WTC11 (cell line): ENCODE data around the gene CXCL3. TPM values are rescaled to one million over a fixed set of nuclear protein-coding genes. Genes with fewer than 3 reads are reported as not detected.

Experiments
- ATAC-seq: fragments of 200-7000 bp; cut with Tn5 transposase; 2 replicates; pipeline ENCODE4 v1.10.0; 2021; ENCODE audit warnings: mild to moderate bottlenecking, moderate library complexity
- CTCF ChIA-PET: fragments of 300-600 bp; sonication (Branson Sonifier 250); formaldehyde crosslinking; loops from one replicate; lab custom pipeline; 2021; ENCODE audit warnings: antibody characterized with exemption; lab: Charles Lee
- POLR2A ChIA-PET: fragments of 350-600 bp; sonication (Branson Sonifier 250); formaldehyde crosslinking; loops from one replicate; lab custom pipeline; 2021; ENCODE audit warnings: antibody characterized with exemption; lab: Charles Lee
- DNase-seq: peaks from one replicate; pipeline ENCODE4 v3.0.0; 2021; ENCODE audit warnings: low spot score
- H3K27ac Mint-ChIP-seq: 2 replicates; pipeline ENCODE4 v1.8.0; 2021; ENCODE audit warnings: mixed read lengths
- H3K27me3 Mint-ChIP-seq: 2 replicates; pipeline ENCODE4 v1.8.0; 2021; ENCODE audit warnings: low read depth, mild to moderate bottlenecking, moderate library complexity, mixed read lengths
- H3K36me3 Mint-ChIP-seq: 2 replicates; pipeline ENCODE4 v1.8.0; 2021; ENCODE audit warnings: mixed read lengths
- H3K4me1 Mint-ChIP-seq: 2 replicates; pipeline ENCODE4 v1.8.0; 2022; ENCODE audit warnings: mixed read lengths
- H3K4me3 Mint-ChIP-seq: 2 replicates; pipeline ENCODE4 v1.8.0; 2021; ENCODE audit warnings: mild to moderate bottlenecking, moderate library complexity, mixed read lengths
- H3K9me3 Mint-ChIP-seq: 2 replicates; pipeline ENCODE4 v1.8.0; 2021; ENCODE audit warnings: mixed read lengths
- AFF4 ChIP-seq: sonication (generic); formaldehyde crosslinking; IDR thresholded peaks from 2 replicates; pipeline ENCODE4 v1.8.1; 2023; ENCODE audit warnings: mild to moderate bottlenecking, missing genetic modification reagents, borderline replicate concordance
- CDX4 ChIP-seq: fragments of 250-450 bp; sonication (Bioruptor Pico); IDR thresholded peaks from 2 replicates; pipeline ENCODE4 v1.9.0; 2021; ENCODE audit warnings: moderate library complexity, mild to moderate bottlenecking, inconsistent platforms, borderline replicate concordance
- CREM ChIP-seq: sonication (generic); formaldehyde crosslinking; IDR thresholded peaks from 2 replicates; pipeline ENCODE4 v1.8.1; 2022; ENCODE audit warnings: mild to moderate bottlenecking, missing genetic modification reagents, moderate library complexity
- CTCF ChIP-seq: fragments of 200-600 bp; IDR thresholded peaks from 2 replicates; pipeline ENCODE4 v1.8.0; 2022; ENCODE audit warnings: antibody characterized with exemption
- FOXK1 ChIP-seq: sonication (generic); formaldehyde crosslinking; IDR thresholded peaks from 2 replicates; pipeline ENCODE4 v1.8.0; 2022; ENCODE audit warnings: mild to moderate bottlenecking, moderate library complexity, missing genetic modification reagents
- GTF2I ChIP-seq: fragments of 250-450 bp; sonication (Bioruptor Pico); conservative IDR thresholded peaks from 2 replicates; pipeline ENCODE4 v1.4.0; 2021; ENCODE audit warnings: mild to moderate bottlenecking
- HMGXB4 ChIP-seq: sonication (generic); formaldehyde crosslinking; IDR thresholded peaks from 2 replicates; pipeline ENCODE4 v1.8.1; 2023; ENCODE audit warnings: mild to moderate bottlenecking, moderate library complexity, missing genetic modification reagents
- JAZF1 ChIP-seq: fragments of 250-450 bp; sonication (Bioruptor Pico); IDR thresholded peaks from 2 replicates; pipeline ENCODE4 v1.9.0; 2021; ENCODE audit warnings: moderate library complexity, mild to moderate bottlenecking, inconsistent platforms
- KAT7 ChIP-seq: sonication (generic); formaldehyde crosslinking; IDR thresholded peaks from 2 replicates; pipeline ENCODE4 v1.8.1; 2023; ENCODE audit warnings: missing genetic modification reagents, mild to moderate bottlenecking, borderline replicate concordance
- NFATC4 ChIP-seq: fragments of 250-450 bp; sonication (Bioruptor Pico); IDR thresholded peaks from 2 replicates; pipeline ENCODE4 v1.9.0; 2021; ENCODE audit warnings: mild to moderate bottlenecking
- NFYB ChIP-seq: sonication (generic); formaldehyde crosslinking; conservative IDR thresholded peaks from 2 replicates; pipeline ENCODE4 v1.8.0; 2022; ENCODE audit warnings: low read depth, missing genetic modification reagents
- SMAD3 ChIP-seq: sonication (generic); formaldehyde crosslinking; IDR thresholded peaks from 2 replicates; pipeline ENCODE4 v1.8.0; 2022; ENCODE audit warnings: missing genetic modification reagents, mild to moderate bottlenecking, borderline replicate concordance
- SP1 ChIP-seq: sonication (generic); formaldehyde crosslinking; conservative IDR thresholded peaks from 2 replicates; pipeline ENCODE4 v1.8.1; 2022; ENCODE audit warnings: missing genetic modification reagents
- ZNF263 ChIP-seq: sonication (generic); formaldehyde crosslinking; IDR thresholded peaks from 2 replicates; pipeline ENCODE4 v1.8.1; 2022; ENCODE audit warnings: low read depth, mild to moderate bottlenecking, moderate library complexity, missing genetic modification reagents
- ZNF396 ChIP-seq: fragments of 250-450 bp; sonication (Bioruptor Pico); IDR thresholded peaks from 2 replicates; pipeline ENCODE4 v1.8.0; 2021; ENCODE audit warnings: mild to moderate bottlenecking, moderate library complexity, borderline replicate concordance
- ZNF423 ChIP-seq: fragments of 250-450 bp; sonication (Bioruptor Pico); IDR thresholded peaks from 2 replicates; pipeline ENCODE4 v2.1.2; 2022; ENCODE audit warnings: mild to moderate bottlenecking, moderate library complexity
- ZNF425 ChIP-seq: fragments of 250-450 bp; sonication (Bioruptor Pico); conservative IDR thresholded peaks from 2 replicates; pipeline ENCODE4 v1.9.0; 2021; ENCODE audit warnings: mild to moderate bottlenecking
- ZSCAN18 ChIP-seq: fragments of 250-450 bp; sonication (Bioruptor Pico); IDR thresholded peaks from 2 replicates; pipeline ENCODE4 v2.1.2; 2022; ENCODE audit warnings: mild to moderate bottlenecking, moderate library complexity
- total RNA-seq: library from RNA; stranded (reverse); gene quantifications from 3 replicates; pipeline ENCODE4 v1.2.3, GENCODE V29; 2021

CXCL3 gene
- total RNA-seq, 1 experiment from 2014 or later, result 3.5 TPM

GRCh38 chr4:74063859-74064258, 25.4 kb upstream of the CXCL3 start:
- ATAC-seq, result no peak
- TF ChIP-seq CTCF, result no peak
- TF ChIP-seq CDX4 (CRISPR knock-in tag), result no peak
- no peak for TF ChIP-seq HMGXB4 (CRISPR knock-in tag)
- TF ChIP-seq AFF4 (CRISPR knock-in tag), result no peak
- no peak for TF ChIP-seq ZNF423 (CRISPR knock-in tag)
- no peak for TF ChIP-seq JAZF1 (CRISPR knock-in tag)
- Mint-ChIP-seq H3K27me3 (no peaks in the 10 kb centered on the region), H3K9me3 (peaks cover 34% of the 10 kb centered on the region), H3K36me3 (peaks cover 11% of the 10 kb centered on the region), H3K27ac (no peak overlapping the region), H3K4me3 (no peak overlapping the region), H3K4me1 (peaks cover 4% of the 10 kb centered on the region)
- ChIA-PET CTCF (no interaction called here), POLR2A (no interaction called here)
- no peak for DNase-seq

GRCh38 chr4:74062953-74063352, 24.5 kb upstream of the CXCL3 start:
- Mint-ChIP-seq H3K4me3 (no peak overlapping the region), H3K4me1 (peaks cover 4% of the 10 kb centered on the region), H3K36me3 (peaks cover 8% of the 10 kb centered on the region), H3K27me3 (no peaks in the 10 kb centered on the region), H3K27ac (no peak overlapping the region), H3K9me3 (peaks cover 29% of the 10 kb centered on the region)
- TF ChIP-seq GTF2I (CRISPR knock-in tag) (no peak), NFATC4 (no peak), NFYB (CRISPR knock-in tag) (no peak), SP1 (CRISPR knock-in tag) (no peak), ZSCAN18 (no peak), ZNF396 (CRISPR knock-in tag) (no peak), FOXK1 (no peak), ZNF425 (no peak), CREM (CRISPR knock-in tag) (no peak), ZNF263 (CRISPR knock-in tag) (no peak), SMAD3 (CRISPR knock-in tag) (no peak), KAT7 (CRISPR knock-in tag) (no peak)
- DNase-seq, result no peak
- ChIA-PET CTCF (no interaction called here), POLR2A (no interaction called here)
- no peak for ATAC-seq
